ENCODE results near the gene THTPA. TPM values are rescaled to one million over a fixed set of nuclear protein-coding genes. Genes with fewer than 3 reads are reported as not detected.

Gene THTPA
- total RNA-seq, 4 donors from 2014 or later = 23.3 to 48.5 (median 37.6) TPM

DNA sequence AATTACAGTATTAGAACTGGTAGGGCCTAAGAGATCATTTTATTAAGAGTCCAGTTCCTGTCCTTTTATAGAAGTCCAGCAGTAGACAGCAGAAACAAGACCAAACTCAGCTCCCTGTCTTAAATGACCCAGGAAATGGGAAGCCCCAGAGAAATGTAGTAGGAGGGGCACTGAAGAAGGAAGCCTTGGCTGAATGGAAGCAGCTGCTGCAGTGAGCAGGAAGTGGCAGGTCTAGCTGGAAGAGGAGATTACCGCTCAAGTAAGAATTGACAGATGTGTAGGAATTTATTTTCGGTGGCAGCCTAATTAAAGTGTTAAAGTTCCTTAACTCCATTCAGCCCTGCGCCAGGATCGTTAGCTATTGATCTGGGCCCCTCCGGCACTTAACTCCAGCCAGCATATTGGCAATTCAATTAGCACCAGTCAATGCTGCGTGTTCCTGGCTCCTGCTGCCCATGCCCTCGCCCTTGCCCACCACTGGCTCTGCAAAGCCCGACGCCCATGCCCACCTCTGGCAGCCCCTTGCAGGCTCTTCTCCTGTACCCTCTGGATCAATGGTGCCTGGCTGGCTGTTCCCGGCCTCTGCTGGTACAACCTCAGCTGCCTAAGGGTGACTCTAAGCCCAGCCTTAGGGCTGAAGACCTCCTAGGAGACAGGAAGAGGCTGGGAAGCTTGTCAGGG lies 25.6 kb upstream of the THTPA start:
- H3K4me3 ChIP-seq = no peak overlapping the region
- H3K27ac ChIP-seq = no peak overlapping the region
- no peak for DNase-seq
- H3K4me1 ChIP-seq = no peaks in the 10 kb centered on the region
- H3K9me3 ChIP-seq = no peaks in the 10 kb centered on the region
- H3K27me3 ChIP-seq = no peaks in the 10 kb centered on the region
- no peaks in the 10 kb centered on the region for H3K36me3 ChIP-seq
- TF ChIP-seq POLR2A (IDR thresholded peaks at IDR 0.05) = no peak
- TF ChIP-seq, protein P1, sequence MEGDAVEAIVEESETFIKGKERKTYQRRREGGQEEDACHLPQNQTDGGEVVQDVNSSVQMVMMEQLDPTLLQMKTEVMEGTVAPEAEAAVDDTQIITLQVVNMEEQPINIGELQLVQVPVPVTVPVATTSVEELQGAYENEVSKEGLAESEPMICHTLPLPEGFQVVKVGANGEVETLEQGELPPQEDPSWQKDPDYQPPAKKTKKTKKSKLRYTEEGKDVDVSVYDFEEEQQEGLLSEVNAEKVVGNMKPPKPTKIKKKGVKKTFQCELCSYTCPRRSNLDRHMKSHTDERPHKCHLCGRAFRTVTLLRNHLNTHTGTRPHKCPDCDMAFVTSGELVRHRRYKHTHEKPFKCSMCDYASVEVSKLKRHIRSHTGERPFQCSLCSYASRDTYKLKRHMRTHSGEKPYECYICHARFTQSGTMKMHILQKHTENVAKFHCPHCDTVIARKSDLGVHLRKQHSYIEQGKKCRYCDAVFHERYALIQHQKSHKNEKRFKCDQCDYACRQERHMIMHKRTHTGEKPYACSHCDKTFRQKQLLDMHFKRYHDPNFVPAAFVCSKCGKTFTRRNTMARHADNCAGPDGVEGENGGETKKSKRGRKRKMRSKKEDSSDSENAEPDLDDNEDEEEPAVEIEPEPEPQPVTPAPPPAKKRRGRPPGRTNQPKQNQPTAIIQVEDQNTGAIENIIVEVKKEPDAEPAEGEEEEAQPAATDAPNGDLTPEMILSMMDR (IDR thresholded peaks at IDR 0.05) = no peak

DNA sequence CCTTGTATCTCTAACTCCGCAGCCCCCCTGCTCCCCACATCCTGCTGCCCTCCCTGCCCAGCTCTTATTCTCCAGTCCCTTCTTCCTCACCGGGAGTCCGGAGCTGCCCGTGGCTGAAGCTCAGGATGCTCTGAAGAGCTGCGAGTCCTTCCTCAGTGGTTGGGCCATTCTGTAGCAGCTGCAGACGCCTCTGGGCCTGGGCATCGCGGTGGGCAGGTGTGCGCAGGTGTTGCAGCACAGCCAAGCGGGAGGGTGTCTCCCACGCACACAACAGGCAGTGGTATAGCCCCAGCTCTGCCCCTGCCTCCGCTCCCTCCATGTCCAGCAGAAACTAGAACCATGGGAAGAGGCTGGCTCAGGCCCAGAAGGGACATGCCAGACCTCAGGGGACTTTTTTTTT lies 24.7 kb upstream of the THTPA start:
- no peak overlapping the region for H3K4me3 ChIP-seq
- DNase-seq = no peak
- H3K27me3 ChIP-seq = no peaks in the 10 kb centered on the region
- H3K4me1 ChIP-seq = no peaks in the 10 kb centered on the region
- no peaks in the 10 kb centered on the region for H3K36me3 ChIP-seq
- no peak overlapping the region for H3K27ac ChIP-seq
- no peaks in the 10 kb centered on the region for H3K9me3 ChIP-seq
- no peak for TF ChIP-seq POLR2A (IDR thresholded peaks at IDR 0.05)
- TF ChIP-seq, protein P1 (IDR thresholded peaks at IDR 0.05) = no peak

DNA sequence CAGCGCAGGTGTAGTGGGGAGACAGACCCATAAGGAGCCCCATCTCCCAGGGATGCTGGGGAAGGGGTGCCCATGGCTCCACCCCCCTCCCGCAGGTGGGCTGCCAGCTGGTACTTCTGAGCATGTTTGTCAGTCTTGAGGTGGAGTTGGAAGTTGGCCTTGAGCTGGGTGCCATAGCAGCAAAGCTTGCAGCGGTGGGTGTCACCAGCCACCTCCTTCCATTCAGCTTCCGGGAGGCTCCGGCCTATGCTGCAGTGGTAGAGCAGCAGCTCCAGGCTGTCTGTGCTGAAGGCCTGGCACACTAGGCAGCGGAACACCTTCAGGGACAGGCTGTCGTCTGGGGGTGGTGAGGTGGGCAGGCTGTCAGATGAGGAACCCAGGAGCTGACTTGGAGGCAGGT lies 23.4 kb upstream of the THTPA start:
- H3K27ac ChIP-seq = no peak overlapping the region
- DNase-seq = no peak
- H3K4me1 ChIP-seq = no peaks in the 10 kb centered on the region
- H3K4me3 ChIP-seq = no peak overlapping the region
- TF ChIP-seq POLR2A (IDR thresholded peaks at IDR 0.05) = no peak
- TF ChIP-seq, protein P1 (IDR thresholded peaks at IDR 0.05) = no peak
- no peaks in the 10 kb centered on the region for H3K27me3 ChIP-seq
- no peaks in the 10 kb centered on the region for H3K9me3 ChIP-seq
- no peaks in the 10 kb centered on the region for H3K36me3 ChIP-seq

DNA sequence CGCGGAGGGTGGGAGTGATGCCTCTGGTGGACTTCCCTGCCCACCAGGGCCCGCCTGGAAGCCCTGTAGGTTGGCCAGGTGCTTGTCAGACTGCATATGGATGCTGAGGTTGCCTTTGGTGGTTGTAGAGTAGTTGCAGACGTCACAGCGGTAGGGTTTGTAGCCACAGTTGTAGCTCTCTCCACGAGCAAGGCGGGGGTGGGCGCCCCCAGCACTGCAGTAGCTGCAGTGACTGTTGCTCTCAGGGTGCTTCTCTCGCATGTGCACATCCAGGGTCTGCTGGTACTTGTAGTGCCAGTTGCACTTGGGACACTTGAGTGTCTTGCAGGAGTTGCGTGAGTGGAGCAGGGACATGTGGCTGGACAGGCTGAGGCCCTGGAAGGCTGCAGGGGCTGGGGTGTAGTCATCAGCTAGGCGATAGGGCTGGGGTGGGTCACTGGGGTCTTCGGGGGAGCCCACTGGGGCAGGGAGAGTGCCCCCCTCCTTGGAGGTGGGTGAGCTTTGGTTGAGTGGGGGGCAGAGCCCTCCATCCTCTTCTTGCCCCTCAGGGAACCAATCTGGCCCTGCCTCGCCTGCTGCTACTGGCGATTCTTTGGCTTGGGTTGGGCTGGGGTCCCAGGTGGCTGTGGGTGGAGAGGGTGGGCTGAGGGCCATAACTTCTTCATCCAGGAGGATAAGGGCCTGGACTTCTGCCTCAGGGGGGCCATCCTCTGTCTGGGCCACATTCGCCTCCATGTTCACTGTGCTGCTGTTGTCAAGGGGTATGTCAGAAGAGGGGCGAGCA lies 22.2 kb upstream of the THTPA start:
- H3K4me3 ChIP-seq = no peak overlapping the region
- no peak for TF ChIP-seq POLR2A (IDR thresholded peaks at IDR 0.05)
- TF ChIP-seq, protein P1 (IDR thresholded peaks at IDR 0.05) = no peak
- no peaks in the 10 kb centered on the region for H3K4me1 ChIP-seq
- no peaks in the 10 kb centered on the region for H3K9me3 ChIP-seq
- H3K27ac ChIP-seq = no peak overlapping the region
- DNase-seq = no peak
- no peaks in the 10 kb centered on the region for H3K36me3 ChIP-seq
- H3K27me3 ChIP-seq = no peaks in the 10 kb centered on the region

DNA sequence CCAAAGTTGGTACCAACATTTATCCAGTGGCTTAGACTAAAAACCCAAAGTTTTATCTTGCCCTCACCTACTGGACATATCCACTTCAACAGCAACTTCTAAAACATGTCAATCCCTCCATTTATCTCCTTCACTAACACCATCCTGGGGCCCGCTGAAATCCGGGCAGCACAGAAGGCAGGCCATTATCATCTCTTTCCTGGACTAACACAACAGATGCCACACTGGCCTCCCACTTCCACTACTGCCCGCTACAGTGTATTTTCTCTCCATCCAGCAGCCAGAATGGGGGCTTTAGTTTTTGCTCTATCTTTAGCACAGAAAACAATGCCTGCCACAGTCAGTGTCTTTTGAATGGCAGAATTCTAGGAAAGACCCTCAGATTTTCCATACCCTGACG lies 20.1 kb upstream of the THTPA start:
- Histone ChIP-seq H3K9me3 (no peaks in the 10 kb centered on the region), H3K4me1 (no peaks in the 10 kb centered on the region), H3K36me3 (no peaks in the 10 kb centered on the region), H3K27me3 (no peaks in the 10 kb centered on the region), H3K4me3 (no peak overlapping the region), H3K27ac (no peak overlapping the region)
- TF ChIP-seq, protein P1 (IDR thresholded peaks at IDR 0.05) = no peak
- no peak for TF ChIP-seq POLR2A (IDR thresholded peaks at IDR 0.05)
- DNase-seq = no peak
